Prostate gland (tissue), 2 donors: ENCODE measurements around the gene LTN1.

Experiments used
- POLR2A ChIP-seq: fragments of 450-650 bp; IDR thresholded peaks from one replicate; pipeline ENCODE4 v1.6.1; 2016; ENCODE audit warnings: antibody characterized with exemption, mild to moderate bottlenecking
- POLR2AphosphoS5 ChIP-seq: sonication (generic); formaldehyde crosslinking; IDR thresholded peaks from one replicate; pipeline ENCODE4 v1.6.1; 2017; ENCODE audit warnings: antibody characterized with exemption
- TF ChIP-seq, protein P1 (sequence below), 4 experiments: fragments of 200-600 bp in 2 of 4; fragments of 450-650 bp in 2 of 4; sonication (generic) in 2 of 4; IDR thresholded peaks; 1 replicate in 3 of 4; 2 replicates in 1 of 4; pipeline ENCODE4 v1.5.1; 2016 to 2019; ENCODE audit warnings: antibody characterized with exemption in 4 of 4, mild to moderate bottlenecking in 2 of 4, moderate library complexity in 2 of 4

GRCh38 chr21:28963831-28964230 lies 28.8 kb downstream of the LTN1 start:
- TF ChIP-seq POLR2AphosphoS5 (no peak), POLR2A (no peak)
- TF ChIP-seq, protein P1, sequence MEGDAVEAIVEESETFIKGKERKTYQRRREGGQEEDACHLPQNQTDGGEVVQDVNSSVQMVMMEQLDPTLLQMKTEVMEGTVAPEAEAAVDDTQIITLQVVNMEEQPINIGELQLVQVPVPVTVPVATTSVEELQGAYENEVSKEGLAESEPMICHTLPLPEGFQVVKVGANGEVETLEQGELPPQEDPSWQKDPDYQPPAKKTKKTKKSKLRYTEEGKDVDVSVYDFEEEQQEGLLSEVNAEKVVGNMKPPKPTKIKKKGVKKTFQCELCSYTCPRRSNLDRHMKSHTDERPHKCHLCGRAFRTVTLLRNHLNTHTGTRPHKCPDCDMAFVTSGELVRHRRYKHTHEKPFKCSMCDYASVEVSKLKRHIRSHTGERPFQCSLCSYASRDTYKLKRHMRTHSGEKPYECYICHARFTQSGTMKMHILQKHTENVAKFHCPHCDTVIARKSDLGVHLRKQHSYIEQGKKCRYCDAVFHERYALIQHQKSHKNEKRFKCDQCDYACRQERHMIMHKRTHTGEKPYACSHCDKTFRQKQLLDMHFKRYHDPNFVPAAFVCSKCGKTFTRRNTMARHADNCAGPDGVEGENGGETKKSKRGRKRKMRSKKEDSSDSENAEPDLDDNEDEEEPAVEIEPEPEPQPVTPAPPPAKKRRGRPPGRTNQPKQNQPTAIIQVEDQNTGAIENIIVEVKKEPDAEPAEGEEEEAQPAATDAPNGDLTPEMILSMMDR (IDR thresholded peaks at IDR 0.05), result no peak
